Activated CD4-positive, alpha-beta memory T cell treated with anti-CD3 and anti-CD28 coated beads, Interleukin-2, amount 10 ng/mL, durations not matched to agents 7 days and 5 days (primary cell): ENCODE results near the gene LUC7L3. TPM values are rescaled to one million over a fixed set of nuclear protein-coding genes. Genes with fewer than 3 reads are reported as not detected.

Source experiments
- CTCF ChIA-PET: fragments of 350-600 bp; sonication (Branson Sonifier 250); formaldehyde crosslinking; loops from one replicate; lab custom pipeline; 2021; ENCODE audit warnings: antibody characterized with exemption, inconsistent platforms; lab: Charles Lee
- POLR2A ChIA-PET: fragments of 350-600 bp; sonication (Branson Sonifier 250); formaldehyde crosslinking; loops from one replicate; lab custom pipeline; 2021; ENCODE audit warnings: antibody characterized with exemption; lab: Charles Lee
- DNase-seq: peaks from one replicate; pipeline ENCODE4 v3.0.0-alpha.2; 2020
- H3K27ac Mint-ChIP-seq: one replicate; pipeline ENCODE4 v1.8.0; 2021; ENCODE audit warnings: mild to moderate bottlenecking, mixed read lengths
- H3K27me3 Mint-ChIP-seq: one replicate; pipeline ENCODE4 v1.8.0; 2021; ENCODE audit warnings: mixed read lengths
- H3K36me3 Mint-ChIP-seq: one replicate; pipeline ENCODE4 v1.8.0; 2021; ENCODE audit warnings: low read depth, mixed read lengths
- H3K4me1 Mint-ChIP-seq: one replicate; pipeline ENCODE4 v1.8.0; 2021; ENCODE audit warnings: mixed read lengths
- H3K4me3 Mint-ChIP-seq: one replicate; pipeline ENCODE4 v1.8.0; 2021; ENCODE audit warnings: mild to moderate bottlenecking, mixed read lengths
- H3K9me3 Mint-ChIP-seq: one replicate; pipeline ENCODE4 v1.8.0; 2021; ENCODE audit warnings: mixed read lengths
- total RNA-seq, 2 experiments: library from RNA; stranded (reverse); gene quantifications; one replicate each; pipeline ENCODE4 v1.2.3, GENCODE V29; 2021

Gene LUC7L3
- total RNA-seq, 2 experiments from 2014 or later = 133 to 139 TPM

DNA sequence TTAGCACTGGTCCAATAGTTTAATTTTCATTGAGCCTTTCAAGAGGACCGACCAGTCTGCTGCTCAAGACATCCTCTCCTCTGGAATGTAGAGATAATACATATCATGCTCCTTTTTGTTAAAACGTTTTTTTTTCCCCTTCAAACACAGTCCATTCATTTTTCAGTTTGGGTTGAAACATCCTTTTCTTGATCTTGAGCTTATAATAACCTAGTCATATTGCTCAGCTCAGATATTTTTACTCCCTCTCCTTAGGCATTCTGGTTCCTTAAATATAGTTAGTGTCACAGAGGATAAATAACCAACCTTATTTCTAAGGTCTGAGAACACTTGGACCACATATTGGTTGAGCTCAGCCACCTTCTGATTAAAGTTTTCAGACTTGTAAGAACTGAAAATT is 35.1 kb downstream of the LUC7L3 start:
- no peaks in the 10 kb centered on the region for H3K4me1 Mint-ChIP-seq
- peaks cover 46% of the 10 kb centered on the region for H3K36me3 Mint-ChIP-seq
- H3K9me3 Mint-ChIP-seq = no peaks in the 10 kb centered on the region
- POLR2A ChIA-PET = interaction anchor here (1.3 kb wide), 1 partner anchor 16 kb away, joined by 3 read pairs; no protein-coding TSS in a partner anchor
- H3K27ac Mint-ChIP-seq = no peak overlapping the region
- CTCF ChIA-PET = interaction anchor here (1.1 to 1.2 kb wide), 2 partner anchors 29 to 98 kb away, joined by 3 to 5 read pairs; no protein-coding TSS in a partner anchor
- DNase-seq = no peak
- no peaks in the 10 kb centered on the region for H3K27me3 Mint-ChIP-seq
- no peak overlapping the region for H3K4me3 Mint-ChIP-seq

DNA sequence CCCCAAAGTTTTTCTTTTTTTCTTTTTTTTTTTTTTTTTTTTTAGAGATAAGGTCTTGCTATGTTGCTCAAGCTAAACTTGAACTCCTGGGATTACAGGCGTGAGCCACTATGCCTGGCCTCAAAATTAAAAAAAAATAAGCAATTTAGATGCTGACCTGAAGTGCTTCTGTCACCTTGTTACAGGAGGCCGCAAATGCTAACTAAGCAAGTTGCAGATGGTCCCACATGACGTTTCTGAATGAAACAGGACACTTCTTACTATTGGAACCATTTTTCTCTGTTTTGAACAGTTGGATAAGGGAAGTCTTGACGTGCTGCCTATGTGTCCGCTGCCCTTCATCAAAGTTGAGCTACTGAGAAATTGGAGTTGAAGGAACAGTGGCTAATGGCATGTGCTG is 39.1 kb downstream of the LUC7L3 start:
- no peaks in the 10 kb centered on the region for H3K9me3 Mint-ChIP-seq
- POLR2A ChIA-PET = no interaction called here

GRCh38 chr17:50758989-50759544 is 39.7 kb downstream of the LUC7L3 start:
- POLR2A ChIA-PET = no interaction called here
- CTCF ChIA-PET = no interaction called here
- peaks cover 2% of the 10 kb centered on the region for H3K4me1 Mint-ChIP-seq

More for the DNA sequence above, 39.1 kb downstream of the LUC7L3 start:
- no peak overlapping the region for H3K27ac Mint-ChIP-seq
- peaks cover 15% of the 10 kb centered on the region for H3K36me3 Mint-ChIP-seq
- H3K4me1 Mint-ChIP-seq = peaks cover 1% of the 10 kb centered on the region
- CTCF ChIA-PET = no interaction called here
- H3K27me3 Mint-ChIP-seq = peaks cover 7% of the 10 kb centered on the region
- no peak overlapping the region for H3K4me3 Mint-ChIP-seq
- no peak for DNase-seq

GRCh38 chr17:50762177-50762576 is 42.8 kb downstream of the LUC7L3 start:
- no peak for DNase-seq
- no peaks in the 10 kb centered on the region for H3K36me3 Mint-ChIP-seq
- H3K9me3 Mint-ChIP-seq = no peaks in the 10 kb centered on the region
- H3K27ac Mint-ChIP-seq = no peak overlapping the region
- peaks cover 24% of the 10 kb centered on the region for H3K27me3 Mint-ChIP-seq
- no peak overlapping the region for H3K4me3 Mint-ChIP-seq
- ChIA-PET POLR2A (no interaction called here), CTCF (interaction anchor here (1.9 kb wide), 1 partner anchor 21 kb away, joined by 12 read pairs; no protein-coding TSS in a partner anchor)
- H3K4me1 Mint-ChIP-seq = peaks cover 15% of the 10 kb centered on the region

More at GRCh38 chr17:50758989-50759544, 39.7 kb downstream of the LUC7L3 start:
- DNase-seq = no peak
- Mint-ChIP-seq H3K36me3 (peaks cover 10% of the 10 kb centered on the region), H3K4me3 (no peak overlapping the region), H3K9me3 (no peaks in the 10 kb centered on the region), H3K27me3 (peaks cover 10% of the 10 kb centered on the region), H3K27ac (no peak overlapping the region)

DNA sequence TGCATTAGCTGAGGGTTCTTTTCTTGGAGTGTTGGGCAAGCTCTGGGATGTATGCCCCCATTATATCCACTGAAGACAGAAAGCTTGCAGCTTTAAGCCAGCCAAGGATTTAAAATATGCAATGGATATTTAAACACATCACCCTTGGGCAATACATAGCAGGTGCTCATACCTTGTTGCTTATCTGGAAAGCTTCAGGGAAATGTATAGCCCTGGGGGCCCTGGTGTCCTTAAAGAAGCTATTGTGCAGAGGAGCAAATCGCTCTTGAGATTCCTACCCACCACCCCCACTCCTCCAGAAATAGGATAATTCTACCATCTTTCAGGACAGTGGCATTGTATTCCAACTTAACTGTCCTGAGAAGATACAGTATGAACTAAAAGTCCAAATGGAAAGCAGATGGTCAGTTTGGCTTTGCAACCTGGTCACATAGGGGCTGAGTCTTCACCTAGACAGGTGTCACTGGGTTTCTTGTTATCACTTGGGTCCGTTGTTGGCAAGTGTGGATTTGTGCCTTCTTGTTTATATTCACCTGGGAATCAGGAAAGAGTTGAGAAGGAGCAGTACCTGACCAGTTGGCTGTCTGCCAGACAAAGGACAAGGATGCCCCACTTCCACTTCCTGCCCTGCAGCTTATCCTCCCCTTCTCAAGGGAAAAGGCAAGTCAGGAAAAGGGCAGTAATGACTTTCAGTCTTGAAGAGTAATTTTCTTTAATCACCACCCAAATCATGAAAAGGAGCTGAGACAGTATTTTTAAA is 44.5 kb downstream of the LUC7L3 start:
- H3K4me1 Mint-ChIP-seq = peaks cover 18% of the 10 kb centered on the region
- H3K4me3 Mint-ChIP-seq = no peak overlapping the region
- H3K27ac Mint-ChIP-seq = no peak overlapping the region
- ChIA-PET POLR2A (interaction anchor here (0.7 to 1.0 kb wide), 3 partner anchors 16 to 56 kb away, joined by 3 to 4 read pairs (median 3); no protein-coding TSS in a partner anchor), CTCF (interaction anchor here (0.8 to 1.3 kb wide), 5 partner anchors 16 to 294 kb away, joined by 3 to 6 read pairs (median 3); no protein-coding TSS in a partner anchor)
- H3K27me3 Mint-ChIP-seq = peaks cover 25% of the 10 kb centered on the region
- no peak for DNase-seq
- H3K9me3 Mint-ChIP-seq = no peaks in the 10 kb centered on the region
- H3K36me3 Mint-ChIP-seq = no peaks in the 10 kb centered on the region

- ChIA-PET POLR2A (no interaction called here), CTCF (interaction anchor here (1.4 kb wide), 1 partner anchor 76 kb away, joined by 3 read pairs; no protein-coding TSS in a partner anchor)
- no peaks in the 10 kb centered on the region for H3K36me3 Mint-ChIP-seq
- no peak for DNase-seq
- H3K27me3 Mint-ChIP-seq = peaks cover 30% of the 10 kb centered on the region
- H3K4me1 Mint-ChIP-seq = peaks cover 18% of the 10 kb centered on the region
- no peak overlapping the region for H3K4me3 Mint-ChIP-seq
- H3K9me3 Mint-ChIP-seq = no peaks in the 10 kb centered on the region
- H3K27ac Mint-ChIP-seq = no peak overlapping the region
Observed at GRCh38 chr17:50764734-50765149, 45.3 kb downstream of the LUC7L3 start.

DNA sequence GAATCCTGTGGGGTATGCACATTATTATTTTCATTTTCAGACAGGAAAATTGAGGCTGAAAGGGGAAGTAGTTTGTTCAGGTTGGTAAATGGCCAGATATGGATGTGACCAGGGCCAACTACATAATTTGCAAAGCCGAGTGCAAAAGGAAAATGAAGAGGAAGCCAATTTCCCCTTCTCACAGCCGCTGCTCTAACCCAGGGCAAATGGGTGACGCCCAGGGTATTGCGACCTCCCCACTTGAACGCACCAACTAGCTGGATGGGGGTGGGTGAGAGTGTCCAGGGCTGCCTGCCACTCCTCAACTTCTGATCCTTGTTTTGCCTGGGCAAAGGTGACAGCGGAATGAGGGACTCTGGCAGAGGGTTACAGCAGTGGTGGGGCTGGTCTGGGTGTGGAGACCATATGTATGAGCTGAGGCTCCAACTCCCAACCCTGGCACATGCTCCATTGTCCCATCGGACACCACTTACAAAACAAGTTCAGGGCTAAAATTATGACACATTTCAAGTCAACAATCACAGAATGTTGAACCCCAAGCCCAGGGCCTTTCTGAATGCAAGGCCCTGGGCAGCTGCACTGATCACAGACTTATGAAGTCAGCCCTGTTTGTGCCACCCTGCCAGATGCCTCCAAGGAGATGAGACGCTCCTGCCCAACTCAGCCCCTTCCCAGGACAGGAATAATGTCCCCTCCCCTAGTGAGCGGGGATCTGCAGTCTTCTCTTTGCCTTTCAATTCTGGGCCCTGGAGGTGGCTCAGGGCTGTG is 46.2 kb downstream of the LUC7L3 start:
- peaks cover 37% of the 10 kb centered on the region for H3K27me3 Mint-ChIP-seq
- H3K4me1 Mint-ChIP-seq = peaks cover 18% of the 10 kb centered on the region
- H3K36me3 Mint-ChIP-seq = no peaks in the 10 kb centered on the region
- no peak for DNase-seq
- POLR2A ChIA-PET = no interaction called here
- H3K4me3 Mint-ChIP-seq = no peak overlapping the region
- no peaks in the 10 kb centered on the region for H3K9me3 Mint-ChIP-seq
- no peak overlapping the region for H3K27ac Mint-ChIP-seq
- CTCF ChIA-PET = interaction anchor here (1.4 kb wide), 1 partner anchor 75 kb away, joined by 3 read pairs; no protein-coding TSS in a partner anchor

GRCh38 chr17:50766222-50767023 is 47.0 kb downstream of the LUC7L3 start:
- POLR2A ChIA-PET = interaction anchor here (2.2 kb wide), 1 partner anchor 11 kb away, joined by 4 read pairs; no protein-coding TSS in a partner anchor
- no peak overlapping the region for H3K27ac Mint-ChIP-seq

DNA sequence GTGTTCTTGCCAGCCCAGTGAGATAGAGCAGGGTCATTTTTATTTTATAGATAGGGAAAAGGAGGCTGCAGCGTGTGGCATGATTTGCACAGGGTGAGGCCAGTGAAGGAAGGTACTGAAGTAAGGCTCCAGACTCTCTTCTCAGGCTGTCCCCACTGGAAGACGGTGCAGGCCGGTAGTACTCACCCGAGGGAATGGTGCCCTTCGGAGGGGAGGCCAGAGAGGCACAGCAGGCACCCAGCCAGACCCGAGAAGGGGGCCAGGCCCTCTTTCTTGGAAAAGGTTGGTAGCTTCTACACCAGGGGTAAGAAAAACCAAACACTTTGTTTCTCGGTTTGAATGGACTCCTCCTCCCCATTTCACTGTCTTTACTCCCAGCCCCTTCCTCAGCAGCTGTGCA is 47.6 kb downstream of the LUC7L3 start:
- Mint-ChIP-seq H3K4me3 (no peak overlapping the region), H3K9me3 (no peaks in the 10 kb centered on the region), H3K27ac (no peak overlapping the region), H3K36me3 (no peaks in the 10 kb centered on the region), H3K27me3 (peaks cover 42% of the 10 kb centered on the region), H3K4me1 (peaks cover 18% of the 10 kb centered on the region)
- ChIA-PET CTCF (interaction anchor here (1.2 kb wide), 1 partner anchor 51 kb away, joined by 3 read pairs; no protein-coding TSS in a partner anchor), POLR2A (interaction anchor here (2.2 kb wide), 1 partner anchor 11 kb away, joined by 4 read pairs; no protein-coding TSS in a partner anchor)
- no peak for DNase-seq

More at GRCh38 chr17:50766222-50767023, 47.0 kb downstream of the LUC7L3 start:
- Mint-ChIP-seq H3K9me3 (no peaks in the 10 kb centered on the region), H3K4me3 (no peak overlapping the region), H3K4me1 (peaks cover 18% of the 10 kb centered on the region), H3K27me3 (peaks cover 39% of the 10 kb centered on the region), H3K36me3 (no peaks in the 10 kb centered on the region)
- DNase-seq = no peak
- CTCF ChIA-PET = interaction anchor here (1.4 kb wide), 1 partner anchor 75 kb away, joined by 3 read pairs; no protein-coding TSS in a partner anchor

GRCh38 chr17:50767446-50767845 is 48.0 kb downstream of the LUC7L3 start, which contains the start of gene ANKRD40CL:
TSS of gene ANKRD40CL (minus strand) at chr17:50767518. CDS start at chr17:50766913, 605 bp downstream.
- POLR2A ChIA-PET = interaction anchor here (2.2 kb wide), 1 partner anchor 12 kb away, joined by 4 read pairs; no protein-coding TSS in a partner anchor
- H3K27me3 Mint-ChIP-seq = peaks cover 45% of the 10 kb centered on the region
- H3K9me3 Mint-ChIP-seq = no peaks in the 10 kb centered on the region
- no peak within 1 kb of the TSS for H3K4me3 Mint-ChIP-seq
- peaks cover 21% of the 10 kb centered on the region for H3K4me1 Mint-ChIP-seq
- peak; percentile 4 for DNase-seq
- H3K27ac Mint-ChIP-seq = no peak within 1 kb of the TSS
- H3K36me3 Mint-ChIP-seq = no peaks in the 10 kb centered on the region
- CTCF ChIA-PET = interaction anchor here (1.2 kb wide), 1 partner anchor 50 kb away, joined by 3 read pairs; no protein-coding TSS in a partner anchor

DNA sequence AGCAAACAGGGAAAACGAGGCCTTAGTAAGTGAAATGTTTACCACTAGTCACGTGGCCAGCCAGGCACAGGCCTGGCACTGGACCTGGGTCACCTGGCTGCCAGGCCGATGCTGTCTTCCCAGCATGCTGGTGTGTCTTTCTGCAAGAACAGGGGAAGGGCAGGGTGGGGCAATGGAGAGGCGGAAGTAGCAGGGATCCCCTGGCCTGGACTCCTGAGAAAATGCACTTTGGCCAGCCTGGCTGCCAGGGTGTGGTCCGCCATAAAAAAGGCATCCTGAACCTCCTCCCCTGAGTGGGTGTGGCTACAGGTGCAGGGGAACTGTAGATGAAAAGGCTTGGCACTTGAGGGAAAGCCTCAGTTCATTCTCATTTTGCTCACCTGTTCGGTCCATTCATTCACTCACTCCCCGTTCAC is 49.0 kb downstream of the LUC7L3 start:
- H3K27me3 Mint-ChIP-seq = peaks cover 38% of the 10 kb centered on the region
- peaks cover 20% of the 10 kb centered on the region for H3K4me1 Mint-ChIP-seq
- DNase-seq = peak; percentile 14
- H3K9me3 Mint-ChIP-seq = no peaks in the 10 kb centered on the region
- no peak overlapping the region for H3K4me3 Mint-ChIP-seq
- no peaks in the 10 kb centered on the region for H3K36me3 Mint-ChIP-seq
- H3K27ac Mint-ChIP-seq = no peak overlapping the region
- POLR2A ChIA-PET = interaction anchor here (2.2 kb wide), 1 partner anchor 13 kb away, joined by 4 read pairs; no protein-coding TSS in a partner anchor
- CTCF ChIA-PET = interaction anchor here (0.7 to 1.2 kb wide), 2 partner anchors 49 to 189 kb away, joined by 3 to 4 read pairs; no protein-coding TSS in a partner anchor
